BLaER1 treated with 17β-estradiol and CSF1 and Interleukin-3, amounts not matched to agents 10 nM and 100 nM (cell line): ENCODE results near the gene CALHM2.

ENCODE experiments used
- H3K27ac ChIP-seq, 11 experiments: shearing (Covaris generic); formaldehyde crosslinking; 2 replicates each; pipeline ENCODE4 v1.8.1; 2022
- H3K27me3 ChIP-seq, 11 experiments: shearing (Covaris generic); formaldehyde crosslinking; 2 replicates each; pipeline ENCODE4 v1.8.1; 2022
- H3K36me3 ChIP-seq, 11 experiments: shearing (Covaris generic); formaldehyde crosslinking; 2 replicates each; pipeline ENCODE4 v1.8.1; 2022
- H3K4me1 ChIP-seq, 10 experiments: shearing (Covaris generic); formaldehyde crosslinking; 2 replicates each; pipeline ENCODE4 v1.8.1; 2022
- H3K4me2 ChIP-seq, 11 experiments: shearing (Covaris generic); formaldehyde crosslinking; 2 replicates each; pipeline ENCODE4 v1.8.1; 2022
- H3K4me3 ChIP-seq, 10 experiments: shearing (Covaris generic); formaldehyde crosslinking; 2 replicates each; pipeline ENCODE4 v1.8.1; 2022
- H3K9ac ChIP-seq, 11 experiments: shearing (Covaris generic); formaldehyde crosslinking; 2 replicates each; pipeline ENCODE4 v1.8.1; 2022
- H3K9me3 ChIP-seq, 11 experiments: shearing (Covaris generic); formaldehyde crosslinking; replicated peaks in 1 of 11; 2 replicates each; pipeline ENCODE4 v1.8.1; 2022
- H4K20me1 ChIP-seq, 11 experiments: shearing (Covaris generic); formaldehyde crosslinking; 2 replicates each; pipeline ENCODE4 v1.8.1; 2022
- Cebpa-rat ChIP-seq, 11 experiments: shearing (Covaris generic); IDR thresholded peaks; 2 replicates each; pipeline ENCODE4 v1.8.1; 2022

Gene CALHM2

GRCh38 chr10:103450201-103450695 is 1.9 kb downstream of the CALHM2 start:
- Histone ChIP-seq H3K4me1 (peaks cover 55 to 77% (median 71%) of the 10 kb centered on the region in 10 experiments), H3K27me3 (no peaks in the 10 kb centered on the region), H4K20me1 (peaks cover 3 to 56% (median 50%) of the 10 kb centered on the region in 11 experiments; a peak in 21 of 22 replicates), H3K4me2 (peak overlapping the region; percentile 93 to 100 (median 97)), H3K27ac (peak overlapping the region; percentile 0 to 84 (median 76); a peak in 18 of 22 replicates), H3K9me3 (no peaks in the 10 kb centered on the region), H3K9ac (peak overlapping the region; percentile 79 to 88 (median 83)), H3K4me3 (peak overlapping the region; percentile 73 to 94 (median 82); a peak in 18 of 20 replicates), H3K36me3 (peaks cover 44 to 56% (median 49%) of the 10 kb centered on the region in 11 experiments)
- TF ChIP-seq Cebpa-rat (IDR thresholded peaks at IDR 0.05), result no peak

- Histone ChIP-seq H3K4me1 (peaks cover 55 to 84% (median 71%) of the 10 kb centered on the region in 10 experiments), H3K4me3 (peak overlapping the region in 9 of 10 experiments; percentile 73 to 94 (median 85); a peak in 16 of 20 replicates), H3K9me3 (no peaks in the 10 kb centered on the region), H3K4me2 (peak overlapping the region; percentile 93 to 100 (median 97)), H3K9ac (peak overlapping the region; percentile 79 to 88 (median 83); a peak in 16 of 22 replicates), H3K27ac (peak overlapping the region in 9 of 11 experiments; percentile 26 to 84 (median 77); a peak in 14 of 22 replicates), H3K27me3 (no peaks in the 10 kb centered on the region), H4K20me1 (peaks cover 3 to 64% (median 58%) of the 10 kb centered on the region in 11 experiments; a peak in 21 of 22 replicates), H3K36me3 (peaks cover 52 to 63% (median 56%) of the 10 kb centered on the region in 11 experiments)
- TF ChIP-seq Cebpa-rat (IDR thresholded peaks at IDR 0.05), result no peak
Observed at GRCh38 chr10:103449208-103450144, 2.7 kb downstream of the CALHM2 start.

- no peaks in the 10 kb centered on the region for H3K27me3 ChIP-seq
- peaks cover 59 to 71% (median 64%) of the 10 kb centered on the region in 11 experiments for H3K36me3 ChIP-seq
- peak overlapping the region in 8 of 11 experiments; percentile 4 to 86 (median 65); a peak in 9 of 22 replicates for H3K9ac ChIP-seq
- H3K9me3 ChIP-seq, result no peaks in the 10 kb centered on the region
- H3K4me2 ChIP-seq, result peak overlapping the region; percentile 93 to 100 (median 97)
- H3K4me1 ChIP-seq, result peaks cover 55 to 84% (median 66%) of the 10 kb centered on the region in 10 experiments
- no peak for TF ChIP-seq Cebpa-rat (IDR thresholded peaks at IDR 0.05)
- H3K4me3 ChIP-seq, result peak overlapping the region in 7 of 10 experiments; percentile 76 to 94 (median 85); a peak in 12 of 20 replicates
- peak overlapping the region in 6 of 11 experiments; percentile 13 to 84 (median 48); a peak in 6 of 22 replicates for H3K27ac ChIP-seq
- H4K20me1 ChIP-seq, result peaks cover 3 to 71% (median 64%) of the 10 kb centered on the region in 11 experiments; a peak in 21 of 22 replicates
Observed at GRCh38 chr10:103448746-103449145, 3.4 kb downstream of the CALHM2 start.

GRCh38 chr10:103447187-103447586 is 5.0 kb downstream of the CALHM2 start:
- H3K4me3 ChIP-seq, result peak overlapping the region in 2 of 10 experiments; percentile 76 to 94; a peak in 4 of 20 replicates
- H3K4me2 ChIP-seq, result peak overlapping the region in 9 of 11 experiments; percentile 25 to 100 (median 94); a peak in 13 of 22 replicates
- peaks cover 3 to 87% (median 71%) of the 10 kb centered on the region in 11 experiments; a peak in 21 of 22 replicates for H4K20me1 ChIP-seq
- H3K36me3 ChIP-seq, result peaks cover 74 to 86% (median 79%) of the 10 kb centered on the region in 11 experiments
- no peaks in the 10 kb centered on the region for H3K9me3 ChIP-seq
- H3K4me1 ChIP-seq, result peaks cover 45 to 86% (median 52%) of the 10 kb centered on the region in 10 experiments
- H3K9ac ChIP-seq, result peak overlapping the region in 2 of 11 experiments; percentile 61 to 79; a peak in 6 of 22 replicates
- H3K27me3 ChIP-seq, result no peaks in the 10 kb centered on the region
- peak overlapping the region in 3 of 11 experiments; percentile 8 to 36 (median 10); a peak in 2 of 22 replicates for H3K27ac ChIP-seq
- TF ChIP-seq Cebpa-rat (IDR thresholded peaks at IDR 0.05), result no peak

- peaks cover 3 to 99% (median 71%) of the 10 kb centered on the region in 11 experiments; a peak in 21 of 22 replicates for H4K20me1 ChIP-seq
- peaks cover 36 to 98% (median 46%) of the 10 kb centered on the region in 10 experiments for H3K4me1 ChIP-seq
- H3K36me3 ChIP-seq, result peaks cover 87 to 99% (median 91%) of the 10 kb centered on the region in 11 experiments
- no peaks in the 10 kb centered on the region for H3K27me3 ChIP-seq
- no peak overlapping the region for H3K4me3 ChIP-seq
- H3K27ac ChIP-seq, result peak overlapping the region in 2 of 11 experiments; percentile 22 to 25; a peak in 3 of 22 replicates
- no peak for TF ChIP-seq Cebpa-rat (IDR thresholded peaks at IDR 0.05)
- H3K9me3 ChIP-seq, result no peaks in the 10 kb centered on the region
- peak overlapping the region in 3 of 11 experiments; percentile 93 to 97 (median 96); a peak in 6 of 22 replicates for H3K4me2 ChIP-seq
- peak overlapping the region in 4 of 11 experiments; percentile 13 to 61 (median 44); a peak in 6 of 22 replicates for H3K9ac ChIP-seq
Observed at GRCh38 chr10:103445767-103446567, 6.2 kb downstream of the CALHM2 start.

GRCh38 chr10:103445366-103445765 is 6.8 kb downstream of the CALHM2 start:
- no peak for TF ChIP-seq Cebpa-rat (IDR thresholded peaks at IDR 0.05)
- Histone ChIP-seq H3K36me3 (peaks cover 92 to 100% (median 97%) of the 10 kb centered on the region in 11 experiments), H3K4me2 (peak overlapping the region in 2 of 11 experiments; percentile 93 to 97; a peak in 5 of 22 replicates), H3K27ac (peak overlapping the region in 2 of 11 experiments; percentile 4 to 22; a peak in 2 of 22 replicates), H3K4me1 (peaks cover 30 to 99% (median 40%) of the 10 kb centered on the region in 10 experiments), H4K20me1 (peaks cover 3 to 100% (median 75%) of the 10 kb centered on the region in 11 experiments; a peak in 21 of 22 replicates), H3K4me3 (no peak overlapping the region), H3K9me3 (no peaks in the 10 kb centered on the region), H3K27me3 (no peaks in the 10 kb centered on the region), H3K9ac (peak overlapping the region in 2 of 11 experiments; percentile 11 to 61; a peak in 1 of 22 replicates)

- Histone ChIP-seq H3K36me3 (peaks cover 93 to 100% (median 100%) of the 10 kb centered on the region in 11 experiments), H3K9ac (no peak overlapping the region), H4K20me1 (peaks cover 3 to 100% (median 67%) of the 10 kb centered on the region in 11 experiments; a peak in 21 of 22 replicates), H3K4me3 (no peak overlapping the region), H3K4me1 (peaks cover 21 to 94% (median 31%) of the 10 kb centered on the region in 10 experiments), H3K27ac (no peak overlapping the region), H3K4me2 (no peak overlapping the region), H3K27me3 (no peaks in the 10 kb centered on the region), H3K9me3 (no peaks in the 10 kb centered on the region)
- no peak for TF ChIP-seq Cebpa-rat (IDR thresholded peaks at IDR 0.05)
Observed at GRCh38 chr10:103444478-103444877, 7.7 kb downstream of the CALHM2 start.
